ENCODE measurements around the gene PPA1. TPM values are rescaled to one million over a fixed set of nuclear protein-coding genes. Genes with fewer than 3 reads are reported as not detected.

PPA1 gene
- total RNA-seq, 1 experiment from 2014 or later, result 234 TPM

DNA sequence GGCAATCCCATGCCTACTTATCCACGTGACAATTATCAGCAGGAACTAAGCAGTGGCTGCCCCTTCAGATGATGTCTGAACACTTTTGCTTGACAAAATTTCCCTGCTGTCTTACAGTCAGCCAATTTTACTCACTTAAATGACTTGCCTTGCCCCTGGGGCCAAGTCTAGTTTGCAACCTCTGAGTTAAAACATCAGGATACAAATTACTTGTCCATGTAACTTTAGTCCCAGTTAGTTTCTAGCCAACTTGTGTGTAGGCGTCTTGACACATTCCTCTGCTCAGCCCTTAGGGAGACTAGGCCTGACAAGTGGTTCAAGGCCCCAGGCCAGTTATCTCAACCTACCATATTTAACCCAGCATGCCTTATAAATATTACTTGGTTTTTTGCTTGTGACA is 75.1 kb downstream of the PPA1 start:
- intact Hi-C loops (cut with micrococcal nuclease), result no loop called here
- Histone ChIP-seq H3K79me2 (ENCODE audit: insufficient read depth, low read length) (peaks cover 79% of the 10 kb centered on the region), H3K27me3 (ENCODE audit: insufficient read depth, low read length) (no peaks in the 10 kb centered on the region), H3K9ac (ENCODE audit: low read length) (no peak overlapping the region), H3K4me3 (replicated peaks in 1 of 2; ENCODE audit: low read depth in 1 of 2, low read length in 2 of 2) (no peak overlapping the region), H3K9me3 (ENCODE audit: control insufficient read depth in 1 of 2, insufficient read depth in 1 of 2, low read depth in 1 of 2, low read length in 2 of 2) (no peaks in the 10 kb centered on the region), H3K4me2 (ENCODE audit: low read length) (no peak overlapping the region), H3K36me3 (ENCODE audit: control insufficient read depth in 1 of 2, insufficient read depth in 2 of 2, low read length in 2 of 2) (peaks cover 58 to 60% of the 10 kb centered on the region in 2 experiments), H4K20me1 (ENCODE audit: insufficient read depth) (peaks cover 6% of the 10 kb centered on the region; the same call in 1 of the 2 replicates), H3K9me2 (ENCODE audit: insufficient read depth) (no peaks in the 10 kb centered on the region), H2AFZ (ENCODE audit: low read depth, low read length, poor library complexity, severe bottlenecking) (no peak overlapping the region), H3K27ac (ENCODE audit: low read depth, low read length) (no peak overlapping the region), H3K4me1 (ENCODE audit: control insufficient read depth in 1 of 2, insufficient read depth in 2 of 2, low read length in 2 of 2) (peaks cover 4 to 6% of the 10 kb centered on the region in 2 experiments; a peak in 2 of 4 replicates)
- no TSS peak for BruUV-seq (replicated peaks)
- no peak for DNase-seq (ENCODE audit: low read depth, low spot score)
- TF ChIP-seq EZH2phosphoT487 (IDR thresholded peaks at IDR 0.05; ENCODE audit: borderline replicate concordance) (no peak), JUND (IDR thresholded peaks at IDR 0.05) (no peak)
- CTCF ChIA-PET, result interaction anchor here (5.4 kb wide), 1 partner anchor 12 kb away, joined by 33 read pairs; the partner anchor contains the start of gene TYSND1
- RAD21 ChIA-PET (ENCODE audit: low non-redundant PET in 1 of 2, low total read pairs in 2 of 2, uncharacterized antibody in 2 of 2, unreplicated experiment in 2 of 2), result no interaction called here
- POLR2A ChIA-PET, result interaction anchor here (1.1 kb wide), 1 partner anchor 12 kb away, joined by 6 read pairs; the partner anchor contains the start of gene SAR1A
- ATAC-seq, result no peak

DNA sequence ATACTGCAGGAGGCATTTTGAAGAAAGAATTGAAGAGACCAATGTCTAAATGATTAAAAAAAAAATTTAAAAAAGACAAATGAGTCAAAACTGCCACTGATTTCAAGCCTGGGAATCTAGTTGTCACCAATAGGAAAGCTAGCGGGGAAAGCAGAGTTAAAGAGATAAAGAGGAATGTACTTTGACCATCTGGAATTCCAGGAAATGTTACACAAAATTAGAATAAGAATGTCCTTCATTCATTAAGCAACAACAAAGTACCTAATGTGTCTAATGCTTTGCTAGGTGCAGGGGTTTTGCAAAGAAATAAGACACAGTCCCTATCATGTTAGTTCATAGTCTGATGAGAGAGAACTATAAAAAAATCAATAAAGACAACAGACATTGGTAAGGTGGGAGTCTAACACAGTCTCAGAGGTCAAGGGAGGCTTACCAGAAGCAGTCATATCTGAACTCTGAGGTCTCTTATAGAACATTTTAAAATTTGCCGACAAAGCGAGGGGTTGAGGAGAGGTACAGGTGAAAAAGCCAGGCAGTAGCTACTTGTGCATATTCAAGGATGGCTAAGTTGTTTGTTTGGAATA is 77.9 kb downstream of the PPA1 start:
- intact Hi-C loops (cut with micrococcal nuclease), result no loop called here
- H3K9ac ChIP-seq (ENCODE audit: low read length), result no peak overlapping the region
- RAD21 ChIA-PET (ENCODE audit: low non-redundant PET in 1 of 2, low total read pairs in 2 of 2, uncharacterized antibody in 2 of 2, unreplicated experiment in 2 of 2), result no interaction called here
- H3K27ac ChIP-seq (ENCODE audit: low read depth, low read length), result no peak overlapping the region
- H3K27me3 ChIP-seq (ENCODE audit: insufficient read depth, low read length), result no peaks in the 10 kb centered on the region
- no peaks in the 10 kb centered on the region for H3K9me3 ChIP-seq (ENCODE audit: control insufficient read depth in 1 of 2, insufficient read depth in 1 of 2, low read depth in 1 of 2, low read length in 2 of 2)
- POLR2A ChIA-PET, result interaction anchor here (1.3 kb wide), 1 partner anchor 9 kb away, joined by 4 read pairs; the partner anchor contains the start of gene TYSND1
- H3K9me2 ChIP-seq (ENCODE audit: insufficient read depth), result no peaks in the 10 kb centered on the region
- peaks cover 72% of the 10 kb centered on the region for H3K79me2 ChIP-seq (ENCODE audit: insufficient read depth, low read length)
- no TSS peak for BruUV-seq (replicated peaks)
- peaks cover 70 to 73% of the 10 kb centered on the region in 2 experiments for H3K36me3 ChIP-seq (ENCODE audit: control insufficient read depth in 1 of 2, insufficient read depth in 2 of 2, low read length in 2 of 2)
- no peak overlapping the region for H3K4me3 ChIP-seq (replicated peaks in 1 of 2; ENCODE audit: low read depth in 1 of 2, low read length in 2 of 2)
- no peaks in the 10 kb centered on the region for H3K4me1 ChIP-seq (ENCODE audit: control insufficient read depth in 1 of 2, insufficient read depth in 2 of 2, low read length in 2 of 2)
- ATAC-seq (no peak), DNase-seq (ENCODE audit: low read depth, low spot score) (no peak)
- H2AFZ ChIP-seq (ENCODE audit: low read depth, low read length, poor library complexity, severe bottlenecking), result no peak overlapping the region
- H4K20me1 ChIP-seq (ENCODE audit: insufficient read depth), result no peaks in the 10 kb centered on the region; the same call in 1 of the 2 replicates
- no peak overlapping the region for H3K4me2 ChIP-seq (ENCODE audit: low read length)
- CTCF ChIA-PET, result interaction anchor here (5.4 kb wide), 1 partner anchor 10 kb away, joined by 33 read pairs; the partner anchor contains the start of gene TYSND1
- TF ChIP-seq, protein P1, sequence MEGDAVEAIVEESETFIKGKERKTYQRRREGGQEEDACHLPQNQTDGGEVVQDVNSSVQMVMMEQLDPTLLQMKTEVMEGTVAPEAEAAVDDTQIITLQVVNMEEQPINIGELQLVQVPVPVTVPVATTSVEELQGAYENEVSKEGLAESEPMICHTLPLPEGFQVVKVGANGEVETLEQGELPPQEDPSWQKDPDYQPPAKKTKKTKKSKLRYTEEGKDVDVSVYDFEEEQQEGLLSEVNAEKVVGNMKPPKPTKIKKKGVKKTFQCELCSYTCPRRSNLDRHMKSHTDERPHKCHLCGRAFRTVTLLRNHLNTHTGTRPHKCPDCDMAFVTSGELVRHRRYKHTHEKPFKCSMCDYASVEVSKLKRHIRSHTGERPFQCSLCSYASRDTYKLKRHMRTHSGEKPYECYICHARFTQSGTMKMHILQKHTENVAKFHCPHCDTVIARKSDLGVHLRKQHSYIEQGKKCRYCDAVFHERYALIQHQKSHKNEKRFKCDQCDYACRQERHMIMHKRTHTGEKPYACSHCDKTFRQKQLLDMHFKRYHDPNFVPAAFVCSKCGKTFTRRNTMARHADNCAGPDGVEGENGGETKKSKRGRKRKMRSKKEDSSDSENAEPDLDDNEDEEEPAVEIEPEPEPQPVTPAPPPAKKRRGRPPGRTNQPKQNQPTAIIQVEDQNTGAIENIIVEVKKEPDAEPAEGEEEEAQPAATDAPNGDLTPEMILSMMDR (IDR thresholded peaks at IDR 0.05 in 2 of 3, conservative IDR thresholded peaks at IDR 0.05 in 1 of 3; ENCODE audit: borderline replicate concordance in 1 of 3, insufficient read depth in 1 of 3, low read depth in 2 of 3, low read length in 2 of 3), result no peak
- TF ChIP-seq SP1 (IDR thresholded peaks at IDR 0.05; ENCODE audit: low read depth), result no peak
- no peak for TF ChIP-seq EGR1 (IDR thresholded peaks at IDR 0.05; ENCODE audit: low read depth)
- TF ChIP-seq ZFX (IDR thresholded peaks at IDR 0.05), result no peak
- TF ChIP-seq SRF (IDR thresholded peaks at IDR 0.05; ENCODE audit: low read depth), result no peak
- TF ChIP-seq EZH2phosphoT487 (IDR thresholded peaks at IDR 0.05; ENCODE audit: borderline replicate concordance), result no peak
- TF ChIP-seq, protein P2, sequence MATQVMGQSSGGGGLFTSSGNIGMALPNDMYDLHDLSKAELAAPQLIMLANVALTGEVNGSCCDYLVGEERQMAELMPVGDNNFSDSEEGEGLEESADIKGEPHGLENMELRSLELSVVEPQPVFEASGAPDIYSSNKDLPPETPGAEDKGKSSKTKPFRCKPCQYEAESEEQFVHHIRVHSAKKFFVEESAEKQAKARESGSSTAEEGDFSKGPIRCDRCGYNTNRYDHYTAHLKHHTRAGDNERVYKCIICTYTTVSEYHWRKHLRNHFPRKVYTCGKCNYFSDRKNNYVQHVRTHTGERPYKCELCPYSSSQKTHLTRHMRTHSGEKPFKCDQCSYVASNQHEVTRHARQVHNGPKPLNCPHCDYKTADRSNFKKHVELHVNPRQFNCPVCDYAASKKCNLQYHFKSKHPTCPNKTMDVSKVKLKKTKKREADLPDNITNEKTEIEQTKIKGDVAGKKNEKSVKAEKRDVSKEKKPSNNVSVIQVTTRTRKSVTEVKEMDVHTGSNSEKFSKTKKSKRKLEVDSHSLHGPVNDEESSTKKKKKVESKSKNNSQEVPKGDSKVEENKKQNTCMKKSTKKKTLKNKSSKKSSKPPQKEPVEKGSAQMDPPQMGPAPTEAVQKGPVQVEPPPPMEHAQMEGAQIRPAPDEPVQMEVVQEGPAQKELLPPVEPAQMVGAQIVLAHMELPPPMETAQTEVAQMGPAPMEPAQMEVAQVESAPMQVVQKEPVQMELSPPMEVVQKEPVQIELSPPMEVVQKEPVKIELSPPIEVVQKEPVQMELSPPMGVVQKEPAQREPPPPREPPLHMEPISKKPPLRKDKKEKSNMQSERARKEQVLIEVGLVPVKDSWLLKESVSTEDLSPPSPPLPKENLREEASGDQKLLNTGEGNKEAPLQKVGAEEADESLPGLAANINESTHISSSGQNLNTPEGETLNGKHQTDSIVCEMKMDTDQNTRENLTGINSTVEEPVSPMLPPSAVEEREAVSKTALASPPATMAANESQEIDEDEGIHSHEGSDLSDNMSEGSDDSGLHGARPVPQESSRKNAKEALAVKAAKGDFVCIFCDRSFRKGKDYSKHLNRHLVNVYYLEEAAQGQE (IDR thresholded peaks at IDR 0.05; ENCODE audit: low read depth), result no peak
- TF ChIP-seq, protein P3, sequence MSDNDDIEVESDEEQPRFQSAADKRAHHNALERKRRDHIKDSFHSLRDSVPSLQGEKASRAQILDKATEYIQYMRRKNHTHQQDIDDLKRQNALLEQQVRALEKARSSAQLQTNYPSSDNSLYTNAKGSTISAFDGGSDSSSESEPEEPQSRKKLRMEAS (IDR thresholded peaks at IDR 0.05), result no peak
- no peak for TF ChIP-seq YY1 (IDR thresholded peaks at IDR 0.05; ENCODE audit: extremely low read depth, insufficient replicate concordance, low read depth, low read length)
- TF ChIP-seq JUND (IDR thresholded peaks at IDR 0.05), result no peak
- TF ChIP-seq ELF1 (IDR thresholded peaks at IDR 0.05; ENCODE audit: borderline replicate concordance, low read depth), result no peak
- TF ChIP-seq FOSL1 (IDR thresholded peaks at IDR 0.05; ENCODE audit: low read depth), result no peak
- TF ChIP-seq, protein P4, sequence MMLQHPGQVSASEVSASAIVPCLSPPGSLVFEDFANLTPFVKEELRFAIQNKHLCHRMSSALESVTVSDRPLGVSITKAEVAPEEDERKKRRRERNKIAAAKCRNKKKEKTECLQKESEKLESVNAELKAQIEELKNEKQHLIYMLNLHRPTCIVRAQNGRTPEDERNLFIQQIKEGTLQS (IDR thresholded peaks at IDR 0.05), result no peak
- no peak for TF ChIP-seq CEBPB (IDR thresholded peaks at IDR 0.05; ENCODE audit: low read depth)
- TF ChIP-seq EZH2 (IDR thresholded peaks at IDR 0.05), result no peak

All from HCT116 (cell line).